Measurements from ENCODE around the gene SH2D6. TPM values are rescaled to one million over a fixed set of nuclear protein-coding genes. Genes with fewer than 3 reads are reported as not detected.

Gene SH2D6
- total and polyA plus RNA-seq, 9 of the 15 experiments (the other 6 are each of a cell fraction or from before 2014, with no cell fraction given): 0.07 to 0.76 (median 0.33) TPM; not detected in 2

GRCh38 chr2:85437488-85438200 lies 19.1 kb downstream of the SH2D6 start (continued):
- TF ChIP-seq CTCFL (IDR thresholded peaks at IDR 0.05; ENCODE audit: borderline replicate concordance, insufficient read depth, low read depth, low read length, poor library complexity, severe bottlenecking) (no peak), ZNF609 (CRISPR knock-in tag; IDR thresholded peaks at IDR 0.05; ENCODE audit: borderline replicate concordance) (no peak), NFXL1 (CRISPR knock-in tag; IDR thresholded peaks at IDR 0.05) (no peak), ETS2 (tag; IDR thresholded peaks at IDR 0.05; ENCODE audit: borderline replicate concordance, poor library complexity, severe bottlenecking) (no peak), RBM34 (IDR thresholded peaks at IDR 0.05; ENCODE audit: borderline replicate concordance, insufficient read depth, low read length) (no peak), ZNF3 (CRISPR knock-in tag; IDR thresholded peaks at IDR 0.05) (no peak), ZNF444 (CRISPR knock-in tag; IDR thresholded peaks at IDR 0.05) (no peak), LARP7 (IDR thresholded peaks at IDR 0.05) (no peak), ARHGAP35 (IDR thresholded peaks at IDR 0.05; ENCODE audit: partially characterized antibody) (no peak), ZNF175 (CRISPR knock-in tag; IDR thresholded peaks at IDR 0.05; ENCODE audit: low read depth) (peak; percentile 63; the same call in 1 of the 2 replicates), FOXM1 (IDR thresholded peaks at IDR 0.05; ENCODE audit: low read depth) (no peak), FOXM1 (CRISPR knock-in tag; IDR thresholded peaks at IDR 0.05; ENCODE audit: low read depth) (no peak), SPI1 (IDR thresholded peaks at IDR 0.05; ENCODE audit: borderline replicate concordance, low read depth, low read length) (no peak), ZNF12 (CRISPR knock-in tag; IDR thresholded peaks at IDR 0.05) (no peak), ZEB2 (IDR thresholded peaks at IDR 0.05) (no peak), ZNF707 (CRISPR knock-in tag; conservative IDR thresholded peaks at IDR 0.05) (no peak), ZNF224 (CRISPR knock-in tag; IDR thresholded peaks at IDR 0.05) (no peak), FOXJ2 (tag; IDR thresholded peaks at IDR 0.05) (peak; percentile 44; the same call in 1 of the 2 replicates), CTBP1 (IDR thresholded peaks at IDR 0.05; ENCODE audit: borderline replicate concordance) (peak; percentile 60), EZH2 (IDR thresholded peaks at IDR 0.05; ENCODE audit: borderline replicate concordance, low read depth, low read length) (no peak), CSDE1 (IDR thresholded peaks at IDR 0.05) (no peak), HOXB6 (CRISPR knock-in tag; IDR thresholded peaks at IDR 0.05; ENCODE audit: borderline replicate concordance) (no peak), HLTF (IDR thresholded peaks at IDR 0.05) (no peak)

Measured in K562 (cell line).